AG04449 (cell line): ENCODE data around the gene MIGA2.
A peak's percentile ranks its signal among the peaks of the same experiment; 100 is the strongest.

Experiments
- CTCF ChIA-PET: fragments of 350-600 bp; formaldehyde crosslinking; extraction: SDS; loops from one replicate; lab custom pipeline; 2021; ENCODE audit warnings: antibody characterized with exemption; lab: Yijun Ruan, JAX
- POLR2A ChIA-PET: fragments of 400-600, 350-600 bp; formaldehyde crosslinking; extraction: SDS; loops from one replicate; lab custom pipeline; 2020; ENCODE audit warnings: antibody characterized with exemption, inconsistent platforms; lab: Yijun Ruan, JAX
- DNase-seq: peaks from one replicate; pipeline ENCODE4 v3.0.0-alpha.2; 2010; ENCODE audit warnings: low read depth, low spot score
- H3K4me3 ChIP-seq: 2 replicates; pipeline ENCODE4 v1.5.1; 2011; ENCODE audit warnings: low read depth, mild to moderate bottlenecking, control low read depth, low read length
- CTCF ChIP-seq: IDR thresholded peaks from one replicate; pipeline ENCODE4 v1.5.1; 2011; ENCODE audit warnings: mild to moderate bottlenecking, moderate library complexity, low read length, control low read depth, inconsistent platforms; ENCODE audit not compliant: insufficient read depth; ENCODE audit errors: missing control alignments

The MIGA2 gene

GRCh38 chr9:129026442-129027223, 9.8 kb upstream of the MIGA2 start:
- no peak for TF ChIP-seq CTCF
- POLR2A ChIA-PET = no interaction called here
- peak overlapping the region; percentile 77; the same call in 1 of the 2 replicates for H3K4me3 ChIP-seq
- DNase-seq = no peak
- CTCF ChIA-PET = no interaction called here

- ChIA-PET CTCF (interaction anchor here (1.2 to 3.0 kb wide), 2 partner anchors 17 to 22 kb away, joined by 5 to 22 read pairs; no protein-coding TSS in a partner anchor), POLR2A (no interaction called here)
- no peak for DNase-seq
- TF ChIP-seq CTCF = no peak
- H3K4me3 ChIP-seq = peak overlapping the region; percentile 77
Measured at GRCh38 chr9:129027224-129027684, 9.2 kb upstream of the MIGA2 start.

- H3K4me3 ChIP-seq = peak overlapping the region; percentile 77
- no peak for TF ChIP-seq CTCF
- POLR2A ChIA-PET = no interaction called here
- no peak for DNase-seq
- CTCF ChIA-PET = interaction anchor here (0.6 to 3.0 kb wide), 21 partner anchors 9 to 210 kb away, joined by 3 to 24 read pairs (median 3); partner anchors contain the start of genes DOLPP1 and ENDOG
Measured at GRCh38 chr9:129027685-129028191, 8.7 kb upstream of the MIGA2 start.

- CTCF ChIA-PET = interaction anchor here (0.6 to 3.0 kb wide), 23 partner anchors 10 to 211 kb away, joined by 3 to 24 read pairs (median 3); partner anchors contain the start of genes DOLPP1 and ENDOG
- H3K4me3 ChIP-seq = peak within 1 kb of the TSS; percentile 77
- POLR2A ChIA-PET = no interaction called here
- peak; percentile 87 for TF ChIP-seq CTCF
- peak; percentile 59 for DNase-seq
Measured at GRCh38 chr9:129028192-129028966, 8.0 kb upstream of the MIGA2 start, which contains the start of gene SH3GLB2. Gene SH3GLB2 (minus strand): TSS chr9:129028331. CDS start chr9:129028154, 177 bp downstream.

- ChIA-PET CTCF (interaction anchor here (0.9 to 3.0 kb wide), 6 partner anchors 14 to 590 kb away, joined by 3 to 22 read pairs (median 4); partner anchors contain the start of gene C9orf50), POLR2A (no interaction called here)
- no peak overlapping the region for H3K4me3 ChIP-seq
- no peak for TF ChIP-seq CTCF
- DNase-seq = no peak
Measured at GRCh38 chr9:129030191-129030590, 6.2 kb upstream of the MIGA2 start.

GRCh38 chr9:129031514-129031913, 4.9 kb upstream of the MIGA2 start:
- DNase-seq = no peak
- no peak overlapping the region for H3K4me3 ChIP-seq
- ChIA-PET POLR2A (no interaction called here), CTCF (interaction anchor here (2.6 kb wide), 1 partner anchor 25 kb away, joined by 6 read pairs; no protein-coding TSS in a partner anchor)
- no peak for TF ChIP-seq CTCF
